GM13976 (cell line): Measurements from ENCODE around the gene ADTRP.

Source experiments
- DNase-seq: peaks from one replicate; pipeline ENCODE4 v3.0.0; 2012; ENCODE audit warnings: low spot score
- in situ Hi-C: fragments of 300-500 bp; cut with MboI; formaldehyde crosslinking; loops from one replicate; pipeline ENCODE4 v1.12.0; 2022; ENCODE audit warnings: low sequenced_read_pairs, mixed read lengths, inconsistent platforms; ENCODE audit not compliant: unreplicated experiment
- TF ChIP-seq, protein P1 (sequence below): IDR thresholded peaks from 2 replicates; pipeline ENCODE4 v1.5.1; 2012; ENCODE audit warnings: borderline replicate concordance, mild to moderate bottlenecking; ENCODE audit not compliant: insufficient read depth; ENCODE audit errors: extremely low read depth, missing control alignments, control extremely low read depth

The ADTRP gene

DNA sequence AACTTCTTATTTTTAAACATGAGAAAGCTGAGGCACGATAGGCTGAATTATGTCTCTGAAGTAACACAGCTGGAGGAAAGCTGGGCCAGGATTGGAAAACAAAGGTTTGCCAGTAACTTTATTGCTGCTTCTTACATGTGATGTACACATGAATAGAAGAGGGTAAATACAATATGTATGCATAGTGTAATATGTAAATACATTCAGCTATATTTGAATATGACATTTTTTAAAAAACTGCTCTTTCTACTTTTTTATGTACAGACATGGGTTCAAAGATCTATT is 90.2 kb downstream of the ADTRP start:
- in situ Hi-C loops, result no loop called here
- TF ChIP-seq, protein P1, sequence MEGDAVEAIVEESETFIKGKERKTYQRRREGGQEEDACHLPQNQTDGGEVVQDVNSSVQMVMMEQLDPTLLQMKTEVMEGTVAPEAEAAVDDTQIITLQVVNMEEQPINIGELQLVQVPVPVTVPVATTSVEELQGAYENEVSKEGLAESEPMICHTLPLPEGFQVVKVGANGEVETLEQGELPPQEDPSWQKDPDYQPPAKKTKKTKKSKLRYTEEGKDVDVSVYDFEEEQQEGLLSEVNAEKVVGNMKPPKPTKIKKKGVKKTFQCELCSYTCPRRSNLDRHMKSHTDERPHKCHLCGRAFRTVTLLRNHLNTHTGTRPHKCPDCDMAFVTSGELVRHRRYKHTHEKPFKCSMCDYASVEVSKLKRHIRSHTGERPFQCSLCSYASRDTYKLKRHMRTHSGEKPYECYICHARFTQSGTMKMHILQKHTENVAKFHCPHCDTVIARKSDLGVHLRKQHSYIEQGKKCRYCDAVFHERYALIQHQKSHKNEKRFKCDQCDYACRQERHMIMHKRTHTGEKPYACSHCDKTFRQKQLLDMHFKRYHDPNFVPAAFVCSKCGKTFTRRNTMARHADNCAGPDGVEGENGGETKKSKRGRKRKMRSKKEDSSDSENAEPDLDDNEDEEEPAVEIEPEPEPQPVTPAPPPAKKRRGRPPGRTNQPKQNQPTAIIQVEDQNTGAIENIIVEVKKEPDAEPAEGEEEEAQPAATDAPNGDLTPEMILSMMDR, result no peak
- DNase-seq, result no peak

DNA sequence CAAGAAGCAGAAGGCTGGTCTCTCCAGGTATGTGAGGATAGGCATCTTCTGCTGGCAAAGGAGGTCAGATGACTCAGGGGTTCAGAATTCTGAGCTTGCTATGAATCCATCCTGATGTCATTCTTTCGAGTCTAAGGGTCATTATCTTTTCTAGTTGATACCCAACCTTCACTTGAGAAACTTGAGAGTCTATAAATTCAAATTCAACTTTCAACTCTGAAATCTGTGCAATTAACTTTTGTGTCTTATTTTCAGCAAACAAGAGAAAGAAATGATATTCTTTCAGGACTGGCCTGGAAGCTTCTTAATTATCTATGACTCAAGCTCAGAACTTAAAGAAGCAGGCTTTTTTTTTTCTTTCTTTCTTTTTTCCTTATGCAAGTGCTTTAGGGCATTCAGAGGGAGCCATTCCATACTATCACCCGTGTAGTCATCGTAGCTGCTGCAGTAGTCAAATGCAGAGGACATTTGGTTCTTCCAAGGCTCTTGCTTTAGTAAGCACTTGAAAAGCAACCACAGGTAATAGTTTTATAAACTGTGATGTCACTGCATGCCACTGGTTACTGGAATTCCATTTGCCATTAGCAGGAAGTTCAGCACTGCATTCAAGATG is 93.0 kb downstream of the ADTRP start:
- no peak for DNase-seq
- TF ChIP-seq, protein P1, result no peak
- in situ Hi-C loops, result no loop called here

DNA sequence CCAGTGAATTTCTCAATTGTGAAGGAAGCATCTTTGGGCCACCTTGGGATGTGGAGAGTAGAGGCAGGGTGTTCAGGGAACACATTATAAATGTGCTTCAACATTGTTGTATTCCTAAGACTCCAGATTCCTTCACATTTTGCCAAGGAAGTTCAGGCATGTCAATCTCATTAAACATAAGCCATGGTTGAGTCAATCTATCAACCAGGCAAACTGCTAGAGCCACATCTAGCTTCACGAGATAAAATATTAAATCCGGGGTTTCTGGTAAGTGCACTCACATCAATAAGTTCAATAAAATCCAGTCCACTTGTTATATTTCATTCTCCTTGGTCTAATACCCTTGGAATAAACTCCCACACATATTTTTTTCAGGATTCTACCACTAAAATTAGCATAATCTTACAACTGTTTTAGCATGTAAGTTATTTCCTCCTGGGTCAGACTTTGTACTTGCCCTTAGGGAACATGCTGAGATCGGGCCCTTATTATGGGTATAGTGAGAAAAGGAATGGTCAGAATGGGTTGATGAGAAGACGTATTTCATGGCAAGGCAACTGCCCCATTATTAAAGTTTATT is 93.6 kb downstream of the ADTRP start:
- no peak for DNase-seq
- in situ Hi-C loops, result no loop called here
- TF ChIP-seq, protein P1, result no peak

DNA sequence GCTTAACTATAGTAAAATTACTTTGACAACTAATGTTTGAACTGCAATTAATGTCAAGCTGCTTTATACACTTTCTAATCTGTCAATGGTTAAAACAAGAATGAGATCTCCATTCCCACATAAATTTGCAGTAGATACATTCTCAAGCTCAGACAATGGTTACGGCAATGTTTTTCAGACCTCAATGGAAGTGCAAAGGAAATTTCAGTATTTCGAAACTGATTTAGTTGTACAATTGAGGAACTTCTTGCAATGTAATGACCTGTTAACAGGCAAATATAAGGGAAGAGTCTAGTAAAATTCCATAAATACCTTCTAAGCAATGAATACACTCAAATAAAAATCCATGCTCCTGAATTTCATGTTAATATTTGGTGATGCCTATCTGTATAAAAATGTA is 94.7 kb downstream of the ADTRP start:
- in situ Hi-C loops, result no loop called here
- no peak for DNase-seq
- TF ChIP-seq, protein P1, result no peak

DNA sequence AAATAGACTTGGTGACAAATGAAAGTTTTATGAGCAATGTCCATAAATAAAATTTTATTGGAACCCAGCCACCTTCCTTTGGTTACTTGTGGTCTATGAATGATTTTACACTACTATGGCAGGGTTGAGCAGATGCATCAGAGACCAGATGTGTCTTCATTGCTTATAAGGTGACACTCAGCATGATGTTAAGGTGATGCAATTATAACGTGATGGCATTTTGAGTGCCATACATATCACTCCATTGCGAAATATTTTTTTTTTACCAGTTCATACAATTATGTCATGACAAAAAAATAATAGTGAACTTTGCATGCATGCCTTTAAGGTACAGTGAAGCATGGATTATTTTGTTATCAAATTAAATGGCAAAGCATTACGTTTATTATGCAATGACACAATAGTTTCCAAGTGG is 96.0 kb downstream of the ADTRP start:
- no peak for DNase-seq
- TF ChIP-seq, protein P1, result no peak
- in situ Hi-C loops, result no loop called here

DNA sequence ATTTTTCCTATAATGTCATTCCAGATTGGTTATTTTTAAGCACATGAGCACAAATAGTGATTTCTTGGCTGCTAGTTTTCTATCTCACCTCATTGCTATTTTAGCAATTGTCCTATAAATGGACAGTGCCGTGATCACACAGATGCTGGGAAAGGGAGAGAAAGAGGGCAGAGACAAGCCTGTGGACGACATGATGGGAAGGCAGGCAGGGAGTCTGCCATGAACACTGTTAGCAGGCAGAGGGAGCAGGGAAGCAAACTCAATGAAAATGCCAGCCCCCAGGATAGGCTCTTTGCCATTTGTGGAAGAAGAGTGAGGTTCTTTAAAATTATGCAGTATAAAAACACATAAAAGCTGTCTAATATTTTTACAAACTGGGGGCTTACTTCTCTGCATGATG is 96.8 kb downstream of the ADTRP start:
- in situ Hi-C loops, result no loop called here
- no peak for DNase-seq
- TF ChIP-seq, protein P1, result no peak
